ENCODE results near the gene RALGDS.

DNA sequence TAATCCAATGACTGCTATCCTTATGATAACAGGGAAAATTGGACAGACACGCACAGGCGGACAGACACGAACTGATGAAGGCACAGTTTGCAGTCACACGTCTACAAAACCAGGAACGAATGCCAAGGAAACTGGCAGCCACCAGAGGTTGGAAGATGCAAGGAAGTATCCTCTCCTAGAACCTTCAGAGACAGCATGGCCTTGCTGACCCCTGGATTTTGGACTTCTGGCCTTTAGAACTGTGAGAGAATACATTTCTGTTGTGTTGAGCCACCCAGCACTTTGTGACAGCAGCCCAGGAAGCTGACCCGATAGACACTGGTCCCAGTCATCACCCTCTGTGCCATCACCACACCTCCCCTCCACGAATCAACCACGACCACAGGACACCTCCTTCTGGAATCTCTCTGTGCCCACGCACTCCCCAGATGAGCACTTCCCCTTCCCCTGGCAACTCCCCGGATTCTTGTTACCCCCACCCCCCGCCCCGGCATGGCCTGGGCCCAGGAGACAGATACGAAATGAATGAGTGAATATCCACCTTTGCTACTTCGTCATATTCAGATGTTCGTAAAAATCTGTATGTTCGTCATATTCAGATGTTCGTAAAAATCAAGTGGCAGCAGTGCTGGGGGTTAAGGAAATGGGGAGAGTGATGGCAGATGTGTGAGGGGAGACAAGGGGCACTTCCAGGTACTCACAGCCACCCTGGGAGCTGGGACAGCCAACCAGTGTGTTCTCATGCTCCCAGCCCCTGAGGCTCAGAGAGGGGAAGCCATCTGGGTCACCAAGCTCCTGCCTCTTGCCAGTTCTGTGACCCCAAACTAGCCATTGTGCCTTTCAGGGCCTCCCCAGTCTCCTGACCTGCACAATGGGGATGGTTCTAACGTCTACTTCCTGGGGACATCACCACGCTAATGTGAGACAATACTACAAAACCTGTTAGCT lies 24.1 kb upstream of the RALGDS start:
- TF ChIP-seq, protein P1, sequence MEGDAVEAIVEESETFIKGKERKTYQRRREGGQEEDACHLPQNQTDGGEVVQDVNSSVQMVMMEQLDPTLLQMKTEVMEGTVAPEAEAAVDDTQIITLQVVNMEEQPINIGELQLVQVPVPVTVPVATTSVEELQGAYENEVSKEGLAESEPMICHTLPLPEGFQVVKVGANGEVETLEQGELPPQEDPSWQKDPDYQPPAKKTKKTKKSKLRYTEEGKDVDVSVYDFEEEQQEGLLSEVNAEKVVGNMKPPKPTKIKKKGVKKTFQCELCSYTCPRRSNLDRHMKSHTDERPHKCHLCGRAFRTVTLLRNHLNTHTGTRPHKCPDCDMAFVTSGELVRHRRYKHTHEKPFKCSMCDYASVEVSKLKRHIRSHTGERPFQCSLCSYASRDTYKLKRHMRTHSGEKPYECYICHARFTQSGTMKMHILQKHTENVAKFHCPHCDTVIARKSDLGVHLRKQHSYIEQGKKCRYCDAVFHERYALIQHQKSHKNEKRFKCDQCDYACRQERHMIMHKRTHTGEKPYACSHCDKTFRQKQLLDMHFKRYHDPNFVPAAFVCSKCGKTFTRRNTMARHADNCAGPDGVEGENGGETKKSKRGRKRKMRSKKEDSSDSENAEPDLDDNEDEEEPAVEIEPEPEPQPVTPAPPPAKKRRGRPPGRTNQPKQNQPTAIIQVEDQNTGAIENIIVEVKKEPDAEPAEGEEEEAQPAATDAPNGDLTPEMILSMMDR (IDR thresholded peaks at IDR 0.05), result no peak
- TF ChIP-seq POLR2A (IDR thresholded peaks at IDR 0.05), result no peak
